Mesendoderm (in vitro differentiated cells): ENCODE measurements around the gene ADAMTS16.

Experiments
- DNase-seq: peaks from one replicate; pipeline ENCODE4 v3.0.0; 2013
- H2AK5ac ChIP-seq: 2 replicates; pipeline ENCODE4 v1.6.1; 2013; ENCODE audit warnings: low read length, inconsistent platforms
- H2BK120ac ChIP-seq: 2 replicates; pipeline ENCODE4 v1.6.1; 2013; ENCODE audit warnings: low read depth, mild to moderate bottlenecking, low read length, moderate library complexity, mixed read lengths
- H2BK15ac ChIP-seq: replicated peaks from 2 replicates; pipeline ENCODE4 v1.6.1; 2013; ENCODE audit warnings: low read depth, mild to moderate bottlenecking, moderate library complexity
- H2BK5ac ChIP-seq: 2 replicates; pipeline ENCODE4 v1.6.1; 2013; ENCODE audit warnings: low read length, inconsistent platforms
- H3K18ac ChIP-seq: 2 replicates; pipeline ENCODE4 v1.6.1; 2013; ENCODE audit warnings: mild to moderate bottlenecking, low read length, mixed read lengths
- H3K23ac ChIP-seq: one replicate; pipeline ENCODE4 v1.6.1; 2013; ENCODE audit warnings: low read length
- H3K27ac ChIP-seq: 2 replicates; pipeline ENCODE4 v1.5.1; 2013; ENCODE audit warnings: low read depth, mild to moderate bottlenecking, inconsistent platforms, low read length, moderate library complexity
- H3K27me3 ChIP-seq: 2 replicates; pipeline ENCODE4 v1.6.1; 2013; ENCODE audit warnings: low read length, control low read depth, mild to moderate bottlenecking, inconsistent platforms; ENCODE audit not compliant: insufficient read depth, poor library complexity
- H3K36me3 ChIP-seq: 2 replicates; pipeline ENCODE4 v1.6.1; 2013; ENCODE audit warnings: low read length, inconsistent platforms; ENCODE audit not compliant: control insufficient read depth, insufficient read depth
- H3K4ac ChIP-seq: one replicate; pipeline ENCODE4 v1.6.1; 2013; ENCODE audit warnings: low read depth, mild to moderate bottlenecking, low read length, moderate library complexity
- H3K4me1 ChIP-seq: 2 replicates; pipeline ENCODE4 v1.6.1; 2013; ENCODE audit warnings: low read depth, low read length, inconsistent platforms; ENCODE audit not compliant: control insufficient read depth
- H3K4me2 ChIP-seq: 2 replicates; pipeline ENCODE4 v1.6.1; 2013; ENCODE audit warnings: low read length
- H3K4me3 ChIP-seq: 2 replicates; pipeline ENCODE4 v1.5.1; 2013; ENCODE audit warnings: mild to moderate bottlenecking, low read length
- H3K56ac ChIP-seq: one replicate; pipeline ENCODE4 v1.6.1; 2013; ENCODE audit warnings: low read length
- H3K79me1 ChIP-seq: 2 replicates; pipeline ENCODE4 v1.6.1; 2013; ENCODE audit warnings: low read length, inconsistent platforms
- H3K79me2 ChIP-seq: 2 replicates; pipeline ENCODE4 v1.6.1; 2013; ENCODE audit warnings: mild to moderate bottlenecking, low read length; ENCODE audit not compliant: control insufficient read depth, insufficient read depth
- H3K9ac ChIP-seq: 2 replicates; pipeline ENCODE4 v1.6.1; 2013; ENCODE audit warnings: low read length, inconsistent platforms
- H4K5ac ChIP-seq: one replicate; pipeline ENCODE4 v1.6.1; 2013; ENCODE audit warnings: low read length
- H4K8ac ChIP-seq: one replicate; pipeline ENCODE4 v1.6.1; 2013; ENCODE audit warnings: low read depth, mild to moderate bottlenecking, control low read depth, low read length, moderate library complexity
- WGBS: extraction: QIAGEN DNeasy Blood & Tissue Kit; methylation state at CpG from one replicate; pipeline ENCODE4 v1.1.7; 2013; ENCODE audit warnings: low lambda C conversion rate, missing lambda C conversion rate; ENCODE audit not compliant: insufficient coverage; ENCODE audit errors: extremely low coverage; 5-methylcytosine and 5-hydroxymethylcytosine counted together

ADAMTS16 gene

GRCh38 chr5:5273398-5273797 is 133.3 kb downstream of the ADAMTS16 start:
- Histone ChIP-seq H3K4me2 (no peak overlapping the region), H2BK120ac (no peak overlapping the region), H3K79me2 (no peaks in the 10 kb centered on the region), H4K5ac (no peak overlapping the region), H2BK15ac (no peak overlapping the region), H3K79me1 (no peaks in the 10 kb centered on the region), H3K9ac (no peak overlapping the region), H4K8ac (no peak overlapping the region), H3K4me1 (peaks cover 4% of the 10 kb centered on the region), H2BK5ac (no peak overlapping the region), H3K27ac (no peak overlapping the region), H2AK5ac (no peak overlapping the region), H3K27me3 (no peaks in the 10 kb centered on the region), H3K36me3 (no peaks in the 10 kb centered on the region), H3K4ac (no peak overlapping the region), H3K4me3 (no peak overlapping the region), H3K56ac (no peak overlapping the region), H3K18ac (no peak overlapping the region), H3K23ac (no peak overlapping the region)
- DNase-seq, result no peak
- WGBS, result no CpG with 5 or more reads among the region's 3 CpGs

- no peaks in the 10 kb centered on the region for H3K79me1 ChIP-seq
- H3K4me3 ChIP-seq, result no peak overlapping the region
- no peak overlapping the region for H3K27ac ChIP-seq
- peaks cover 4% of the 10 kb centered on the region for H3K4me1 ChIP-seq
- no CpG with 5 or more reads among the region's 5 CpGs for WGBS
- no peaks in the 10 kb centered on the region for H3K36me3 ChIP-seq
- H3K4me2 ChIP-seq, result no peak overlapping the region
- H2BK15ac ChIP-seq, result no peak overlapping the region
- no peak overlapping the region for H3K4ac ChIP-seq
- H3K79me2 ChIP-seq, result no peaks in the 10 kb centered on the region
- no peaks in the 10 kb centered on the region for H3K27me3 ChIP-seq
- no peak overlapping the region for H2BK120ac ChIP-seq
- H4K5ac ChIP-seq, result no peak overlapping the region
- no peak overlapping the region for H3K56ac ChIP-seq
- no peak overlapping the region for H4K8ac ChIP-seq
- no peak overlapping the region for H3K23ac ChIP-seq
- DNase-seq, result no peak
- no peak overlapping the region for H2BK5ac ChIP-seq
- H3K18ac ChIP-seq, result no peak overlapping the region
- H3K9ac ChIP-seq, result no peak overlapping the region
- no peak overlapping the region for H2AK5ac ChIP-seq
Observed at GRCh38 chr5:5273976-5274375, 133.8 kb downstream of the ADAMTS16 start.

GRCh38 chr5:5275211-5275610 is 135.1 kb downstream of the ADAMTS16 start:
- Histone ChIP-seq H3K4ac (no peak overlapping the region), H3K79me2 (no peaks in the 10 kb centered on the region), H3K56ac (no peak overlapping the region), H2BK120ac (no peak overlapping the region), H3K36me3 (no peaks in the 10 kb centered on the region), H3K4me1 (peaks cover 4% of the 10 kb centered on the region), H3K27me3 (no peaks in the 10 kb centered on the region), H3K4me3 (no peak overlapping the region), H2BK15ac (no peak overlapping the region), H3K18ac (no peak overlapping the region), H3K27ac (no peak overlapping the region), H3K23ac (no peak overlapping the region), H2BK5ac (no peak overlapping the region), H3K9ac (no peak overlapping the region), H4K8ac (no peak overlapping the region), H3K4me2 (no peak overlapping the region), H4K5ac (no peak overlapping the region), H3K79me1 (no peaks in the 10 kb centered on the region), H2AK5ac (no peak overlapping the region)
- no peak for DNase-seq
- no CpG with 5 or more reads among the region's 1 CpG for WGBS

GRCh38 chr5:5276430-5276829 is 136.3 kb downstream of the ADAMTS16 start:
- WGBS, result no CpG with 5 or more reads among the region's 8 CpGs
- Histone ChIP-seq H3K4ac (no peak overlapping the region), H4K8ac (no peak overlapping the region), H3K27me3 (no peaks in the 10 kb centered on the region), H4K5ac (no peak overlapping the region), H3K36me3 (no peaks in the 10 kb centered on the region), H3K4me2 (no peak overlapping the region), H3K79me2 (no peaks in the 10 kb centered on the region), H2BK120ac (no peak overlapping the region), H3K4me3 (no peak overlapping the region), H3K27ac (no peak overlapping the region), H2BK15ac (no peak overlapping the region), H3K23ac (no peak overlapping the region), H3K56ac (no peak overlapping the region), H2BK5ac (no peak overlapping the region), H3K79me1 (no peaks in the 10 kb centered on the region), H3K4me1 (peaks cover 4% of the 10 kb centered on the region), H3K9ac (no peak overlapping the region), H2AK5ac (no peak overlapping the region), H3K18ac (no peak overlapping the region)
- DNase-seq, result no peak

- Histone ChIP-seq H2AK5ac (no peak overlapping the region), H3K56ac (no peak overlapping the region), H3K4ac (peak overlapping the region; percentile 31), H3K79me2 (no peaks in the 10 kb centered on the region), H3K18ac (no peak overlapping the region), H2BK5ac (no peak overlapping the region), H4K5ac (no peak overlapping the region), H3K27me3 (no peaks in the 10 kb centered on the region), H4K8ac (no peak overlapping the region), H3K9ac (no peak overlapping the region), H3K4me1 (no peaks in the 10 kb centered on the region), H3K23ac (no peak overlapping the region), H2BK15ac (no peak overlapping the region), H3K36me3 (no peaks in the 10 kb centered on the region), H2BK120ac (no peak overlapping the region), H3K79me1 (no peaks in the 10 kb centered on the region), H3K4me2 (no peak overlapping the region), H3K4me3 (no peak overlapping the region), H3K27ac (no peak overlapping the region)
- no CpG with 5 or more reads among the region's 12 CpGs for WGBS
- no peak for DNase-seq
Observed at GRCh38 chr5:5276951-5277517, 136.9 kb downstream of the ADAMTS16 start.

- Histone ChIP-seq H3K4me3 (no peak overlapping the region), H4K5ac (no peak overlapping the region), H3K27ac (no peak overlapping the region), H3K79me1 (no peaks in the 10 kb centered on the region), H3K4me1 (no peaks in the 10 kb centered on the region), H2BK5ac (no peak overlapping the region), H3K4me2 (no peak overlapping the region), H3K56ac (no peak overlapping the region), H3K79me2 (no peaks in the 10 kb centered on the region), H3K27me3 (no peaks in the 10 kb centered on the region), H3K4ac (no peak overlapping the region), H4K8ac (no peak overlapping the region), H2AK5ac (no peak overlapping the region), H3K36me3 (no peaks in the 10 kb centered on the region), H2BK120ac (no peak overlapping the region), H3K23ac (no peak overlapping the region), H2BK15ac (no peak overlapping the region), H3K18ac (no peak overlapping the region), H3K9ac (no peak overlapping the region)
- no CpG with 5 or more reads among the region's 4 CpGs for WGBS
- DNase-seq, result no peak
Observed at GRCh38 chr5:5278201-5278814, 138.2 kb downstream of the ADAMTS16 start.
